ENCODE data around the gene ZSWIM6.

GRCh38 chr5:61572959-61573358 lies 240.9 kb downstream of the ZSWIM6 start:
- TF ChIP-seq CTCF (IDR thresholded peaks at IDR 0.05; ENCODE audit: insufficient read depth, low read length, poor library complexity, severe bottlenecking), result no peak
- TF ChIP-seq EZH2phosphoT487 (conservative IDR thresholded peaks at IDR 0.05; ENCODE audit: low read length), result no peak
